GM21786 (cell line): ENCODE results near the gene KIZ.
"Not testable (repeated sequence)": the region's sequence is repeated elsewhere in the genome, so short reads cannot be mapped to it uniquely, and the experiment has no call there.

Source experiments
- ATAC-seq: cut with Tn5 transposase; IDR thresholded peaks from one replicate; pipeline ENCODE4 v1.9.1; 2021; ENCODE audit not compliant: unreplicated experiment

Gene KIZ

DNA sequence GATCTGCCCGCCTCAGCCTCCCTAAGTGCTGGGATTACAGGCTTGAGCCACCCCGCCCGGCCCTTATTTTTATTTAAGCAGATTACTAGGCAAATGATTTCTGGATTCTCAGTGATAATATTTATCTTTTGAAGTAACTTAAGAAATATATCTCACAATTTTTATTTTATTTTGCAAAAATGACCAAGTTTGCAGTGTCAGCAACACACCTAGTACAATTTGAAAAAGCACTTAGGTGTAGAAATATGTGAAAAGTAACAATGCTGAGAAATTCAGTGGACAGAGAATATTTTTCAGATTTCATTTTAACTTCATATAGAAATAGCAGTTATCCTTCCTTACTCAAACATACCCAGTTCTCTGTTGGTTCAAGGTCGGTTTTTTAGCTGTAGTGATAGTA, 98.3 kb downstream of the KIZ start:
- no peak for ATAC-seq

DNA sequence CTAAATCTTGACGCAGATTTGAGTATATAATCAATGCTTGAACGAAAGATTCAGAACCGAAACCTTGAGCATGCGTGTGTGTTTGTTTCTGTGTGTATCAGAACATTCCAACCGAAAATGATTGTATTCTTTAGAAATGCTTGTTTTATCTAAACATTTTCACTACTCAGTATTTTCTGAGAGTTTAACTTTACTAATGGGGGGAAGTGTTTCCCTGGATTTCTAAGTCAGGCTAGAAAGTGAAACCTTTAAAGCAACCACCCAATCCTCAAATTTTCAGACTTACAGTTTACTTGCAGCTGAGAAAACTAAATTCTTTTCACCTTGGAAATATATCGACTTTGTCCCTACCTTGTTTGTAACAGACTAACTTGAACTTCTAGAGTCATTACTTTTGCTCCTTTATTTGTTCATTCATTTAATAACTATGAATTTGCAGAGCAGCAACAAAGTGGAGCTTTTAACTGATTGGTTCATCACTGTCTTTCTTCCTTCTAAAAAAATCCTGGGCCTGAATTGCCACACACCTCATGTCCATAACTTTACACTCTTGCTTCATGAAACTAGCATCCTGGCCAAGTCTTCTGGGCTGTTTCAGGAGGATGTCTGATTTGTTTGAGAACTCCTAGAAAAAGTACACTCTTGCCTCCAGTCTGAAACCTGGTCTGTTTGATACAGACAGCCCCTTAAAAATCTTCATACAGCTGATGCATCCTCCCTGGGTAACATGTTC, 99.5 kb downstream of the KIZ start:
- no peak for ATAC-seq

DNA sequence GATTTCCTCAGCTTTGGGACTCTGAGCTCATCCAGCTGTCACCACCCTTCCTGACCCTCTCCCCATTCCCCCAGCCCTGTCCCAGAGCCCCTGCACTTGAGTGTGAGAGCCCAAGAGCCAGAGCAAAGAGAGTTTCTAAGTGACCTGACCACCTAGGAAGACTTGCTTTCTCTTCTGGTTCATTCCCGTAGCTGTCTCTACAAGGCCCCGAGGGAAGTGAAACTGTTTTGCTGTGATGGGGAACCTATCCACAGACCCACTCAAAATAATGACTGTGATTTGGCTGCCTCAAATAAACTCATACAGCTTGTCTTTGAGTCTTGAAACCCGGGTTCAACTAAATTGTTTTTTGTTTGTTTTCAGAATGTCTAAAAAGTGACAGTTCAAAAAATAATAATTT, 102.6 kb downstream of the KIZ start:
- peak; percentile 77 for ATAC-seq

DNA sequence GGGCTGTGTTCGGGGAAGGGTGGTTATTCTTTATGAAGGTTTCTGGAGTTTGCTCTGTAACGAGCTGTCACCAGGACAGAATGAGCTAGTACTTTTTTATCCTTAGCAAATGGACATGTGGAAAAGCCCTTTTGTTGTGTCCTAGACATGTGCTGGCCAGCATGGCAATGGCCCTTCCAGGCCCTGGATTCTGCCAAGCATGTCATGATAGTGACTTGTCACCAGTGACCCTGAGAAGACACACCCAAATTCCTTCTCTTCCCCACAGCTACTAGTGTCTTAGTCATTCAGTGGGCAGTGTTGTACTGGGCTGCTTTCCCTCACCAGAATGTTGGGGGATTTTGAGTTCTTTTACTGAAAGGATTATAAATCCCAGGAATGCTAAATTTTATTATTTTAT, 103.3 kb downstream of the KIZ start:
- ATAC-seq, result no peak

DNA sequence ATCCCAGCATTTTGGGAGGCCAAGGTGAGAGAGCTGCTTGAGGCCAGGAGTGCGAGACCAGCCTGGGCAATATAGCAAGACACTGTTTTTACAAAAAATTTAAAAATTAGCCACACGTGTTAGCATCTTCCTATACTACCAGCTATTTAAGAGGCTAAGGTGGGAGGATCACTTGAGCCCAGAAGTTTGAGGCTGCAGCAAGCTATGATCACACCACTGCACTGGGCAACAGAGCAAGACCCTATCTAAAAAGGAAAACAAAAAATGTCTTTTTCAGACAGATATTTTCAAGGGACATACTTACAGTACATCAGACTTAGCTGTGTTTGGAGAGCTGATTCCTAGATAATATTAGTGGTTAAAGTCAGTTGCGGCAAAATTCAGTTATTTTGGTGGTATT, 104.3 kb downstream of the KIZ start:
- ATAC-seq, result no peak

DNA sequence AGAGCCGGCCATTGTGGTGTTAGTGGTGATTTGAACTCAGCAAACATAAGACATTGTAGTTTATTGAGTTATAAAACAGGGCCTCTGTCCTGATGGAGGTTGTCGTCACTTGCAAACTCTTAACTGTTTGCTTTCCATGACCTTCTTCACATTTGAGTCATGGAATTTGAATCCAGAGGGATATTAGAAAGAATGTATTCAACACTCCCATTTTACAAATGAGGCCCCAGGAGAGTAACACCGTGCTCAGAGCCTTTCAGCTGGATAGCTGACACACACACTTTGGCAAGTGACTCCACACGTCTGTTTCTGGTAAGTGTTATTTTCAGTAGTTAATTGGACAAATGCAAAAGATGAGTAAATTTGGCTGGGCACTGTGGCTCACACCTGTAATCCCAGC, 104.8 kb downstream of the KIZ start:
- ATAC-seq, result no peak

DNA sequence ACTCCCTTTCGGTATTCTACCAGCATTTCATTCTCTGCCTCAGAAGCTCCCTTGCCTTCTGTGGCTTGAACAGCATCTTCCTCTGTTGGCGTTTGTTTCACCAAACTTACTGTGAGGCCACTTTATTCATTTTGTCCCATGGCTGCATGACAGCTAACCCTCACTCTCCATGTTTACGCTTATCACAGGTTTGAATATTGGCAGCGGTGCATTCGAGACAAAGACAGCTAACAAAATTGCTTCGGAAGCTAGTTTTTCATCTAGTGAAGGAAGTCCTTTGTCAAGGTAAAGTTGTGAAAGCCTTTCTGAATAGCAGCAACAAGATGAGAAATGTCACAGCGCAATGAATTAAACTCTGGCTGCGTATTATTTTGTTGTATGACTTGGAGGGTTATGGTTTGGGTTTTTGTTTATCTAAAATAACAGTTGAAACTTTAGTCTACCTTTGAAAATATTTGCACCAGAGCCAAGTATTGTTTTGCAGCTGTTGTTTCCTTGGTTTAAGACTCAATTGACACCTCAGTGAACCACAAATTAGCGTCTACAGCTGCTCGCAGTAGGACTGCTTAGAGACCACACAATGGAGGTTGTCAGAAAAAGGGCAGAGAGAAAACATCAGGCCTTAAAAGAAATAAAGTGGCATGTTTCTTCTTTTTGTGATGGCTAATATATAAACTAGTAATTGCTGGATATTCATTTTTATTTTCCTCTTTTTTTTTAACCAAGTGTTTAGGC, 106.8 kb downstream of the KIZ start:
- no peak for ATAC-seq

DNA sequence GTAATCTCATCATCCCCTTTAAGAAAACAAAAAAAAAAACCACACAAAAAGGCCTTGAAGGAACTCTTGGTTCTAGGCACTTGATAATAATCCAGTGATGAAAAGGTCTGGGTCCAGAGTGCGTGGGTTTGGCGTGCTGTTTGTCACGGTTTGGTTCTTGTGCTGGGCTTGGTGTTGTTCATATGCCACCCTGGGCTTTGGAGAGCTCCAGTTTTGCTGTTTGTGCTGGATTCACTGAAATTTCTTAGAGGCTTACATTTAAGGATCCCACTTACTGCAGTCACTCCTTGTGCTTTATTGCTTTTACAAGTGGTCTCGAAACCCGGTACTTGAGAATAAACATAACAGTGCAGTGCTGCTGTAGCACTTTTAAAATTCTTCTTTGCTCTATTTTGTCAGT, 108.4 kb downstream of the KIZ start:
- no peak for ATAC-seq

DNA sequence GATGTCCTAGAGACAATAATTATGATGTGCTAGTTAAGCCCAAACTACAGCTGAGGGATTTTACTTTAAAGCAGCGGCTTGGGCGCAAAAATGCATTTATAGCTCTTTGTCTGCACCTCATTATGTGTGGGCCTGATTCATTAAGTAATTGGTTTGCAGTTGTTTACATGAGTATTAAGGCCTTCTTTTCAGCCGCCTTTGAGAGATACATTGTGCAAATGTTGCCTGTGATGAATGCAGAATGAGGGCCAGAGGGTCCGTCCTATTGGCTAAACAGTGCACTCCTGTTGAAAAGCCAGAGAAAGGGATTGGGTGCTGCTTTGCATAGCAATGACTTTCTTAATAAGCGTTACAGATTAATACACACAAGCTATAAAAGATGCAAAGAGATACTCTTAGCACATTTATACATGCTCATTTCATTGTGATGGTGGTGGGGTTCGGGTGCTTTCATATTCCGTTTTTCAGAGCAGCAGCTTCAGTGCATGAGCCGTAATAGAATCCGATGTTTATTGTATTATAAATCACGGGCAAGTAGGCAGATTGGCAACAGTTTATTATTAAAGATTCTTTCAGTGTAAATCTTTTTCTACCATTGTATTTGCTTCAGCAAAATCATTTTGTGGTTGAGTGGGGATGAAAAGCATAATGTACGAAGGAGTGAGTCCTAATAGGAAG, 109.1 kb downstream of the KIZ start:
- ATAC-seq, result no peak

DNA sequence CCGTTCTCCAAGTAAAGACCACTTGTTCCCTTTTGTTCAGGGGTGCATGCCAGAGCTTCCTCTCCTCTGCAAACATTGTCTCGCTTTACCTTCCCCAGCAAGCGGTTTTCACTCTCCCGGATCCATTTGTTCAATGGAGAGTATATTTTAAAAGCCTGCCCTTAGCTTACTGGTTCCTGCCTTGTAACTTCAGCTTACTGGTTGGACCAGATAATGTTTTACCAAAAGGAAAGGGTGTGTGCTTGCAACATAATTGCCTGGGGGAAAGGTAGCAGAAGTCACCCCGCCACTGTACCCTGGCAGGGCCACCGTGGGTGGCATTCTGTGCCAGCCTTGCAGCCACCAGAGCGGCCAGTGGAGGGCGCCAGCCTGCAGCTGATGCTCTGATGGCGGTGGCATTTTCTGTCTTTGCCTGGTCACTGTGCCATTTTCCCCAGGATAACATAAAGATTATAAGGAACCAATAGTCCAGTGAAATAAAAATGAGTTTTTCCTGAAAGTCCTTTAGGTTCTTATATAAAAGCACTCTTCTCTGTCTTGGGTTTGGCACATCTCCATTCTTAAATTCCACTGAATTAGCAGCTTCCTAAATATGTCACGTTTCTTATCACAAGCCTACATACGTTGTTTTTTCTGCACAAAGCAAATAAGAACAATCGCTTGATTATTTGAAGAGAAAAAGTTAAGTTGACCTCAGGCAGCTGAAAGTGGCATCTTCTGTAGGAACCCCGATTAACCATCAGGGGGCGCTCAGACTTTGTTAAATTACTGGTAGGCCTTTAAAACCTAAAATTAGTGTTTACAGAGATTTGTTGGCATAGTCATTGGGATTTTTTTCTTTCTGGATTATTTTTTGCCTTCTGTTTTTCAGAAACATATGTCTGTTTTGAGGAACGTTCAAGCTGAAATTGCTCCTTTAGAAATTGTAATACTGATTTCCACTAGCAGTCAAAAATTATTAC, 109.9 kb downstream of the KIZ start:
- peak; percentile 50 for ATAC-seq

DNA sequence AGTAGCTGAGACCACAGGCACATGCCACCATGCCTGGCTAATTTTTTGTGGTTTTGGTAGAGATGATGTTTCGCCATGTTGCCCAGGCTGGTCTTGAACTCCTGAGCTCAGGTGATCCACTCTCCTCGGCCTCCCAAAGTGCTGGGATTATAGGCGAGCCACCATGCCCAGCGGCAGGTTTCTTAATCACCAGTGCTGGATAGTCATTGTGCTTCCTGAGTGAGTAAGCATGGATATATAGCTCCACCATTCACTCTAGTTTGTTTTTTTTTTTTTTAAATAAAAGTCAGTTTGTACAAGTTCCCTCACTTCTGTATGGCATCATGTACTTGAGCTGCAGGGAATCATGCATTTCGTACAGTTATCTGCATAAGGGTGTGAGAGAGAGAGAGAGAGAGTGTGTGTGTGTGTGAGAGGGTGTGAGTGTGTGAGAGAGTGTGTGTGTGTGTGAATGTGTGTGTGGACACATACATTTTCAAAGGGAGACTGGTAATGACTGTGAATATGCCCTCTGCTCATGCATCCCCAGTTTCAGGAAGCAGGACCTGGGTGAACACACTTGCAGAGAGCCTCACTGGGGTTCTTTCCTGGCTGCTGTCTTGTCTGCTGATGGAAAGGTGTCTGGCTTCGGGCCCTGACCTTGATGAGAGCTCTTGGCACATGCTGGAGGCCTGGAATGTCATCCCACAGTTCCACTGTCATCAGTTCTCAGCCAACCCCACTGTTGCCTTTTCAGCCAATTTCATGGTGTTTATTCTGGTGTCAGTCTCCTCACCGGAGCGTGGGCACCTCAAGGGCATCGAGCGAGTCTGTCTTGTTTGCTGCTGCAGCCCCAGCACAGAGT, 112.3 kb downstream of the KIZ start:
- no peak for ATAC-seq

DNA sequence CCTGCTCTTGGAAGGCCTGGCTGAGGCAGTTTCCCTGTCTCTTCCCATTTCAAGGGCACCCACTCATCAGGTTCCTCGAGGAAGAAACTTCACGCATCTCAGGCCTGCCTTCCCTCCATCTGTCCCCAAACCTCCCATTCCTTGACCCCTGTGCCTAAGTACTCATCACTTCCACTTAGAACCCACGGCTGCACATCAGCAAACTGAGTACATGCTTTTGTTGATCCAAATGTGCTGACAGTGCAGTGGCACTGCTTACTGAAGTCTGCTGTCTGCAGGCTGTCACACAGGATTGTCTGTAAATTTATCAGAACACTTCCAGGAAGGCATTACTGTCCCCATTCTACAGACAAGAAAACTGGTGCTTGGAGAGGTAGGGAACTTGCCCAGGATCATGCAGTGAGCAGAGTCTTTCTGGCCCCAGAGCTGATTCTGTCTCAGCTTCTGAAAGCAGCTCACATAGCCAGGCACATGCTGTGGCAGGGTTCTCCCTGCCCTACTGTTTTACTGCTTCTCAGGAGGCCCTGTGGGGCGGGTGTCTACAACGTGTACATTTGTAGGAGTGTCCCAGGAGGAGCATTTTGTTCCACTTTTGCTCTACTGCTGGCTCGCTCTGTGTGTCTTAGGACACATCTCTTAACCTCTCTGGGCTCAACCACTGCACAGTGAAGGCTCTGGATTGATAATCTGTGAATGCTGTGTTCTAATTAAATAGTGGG, 113.1 kb downstream of the KIZ start:
- ATAC-seq, result no peak

DNA sequence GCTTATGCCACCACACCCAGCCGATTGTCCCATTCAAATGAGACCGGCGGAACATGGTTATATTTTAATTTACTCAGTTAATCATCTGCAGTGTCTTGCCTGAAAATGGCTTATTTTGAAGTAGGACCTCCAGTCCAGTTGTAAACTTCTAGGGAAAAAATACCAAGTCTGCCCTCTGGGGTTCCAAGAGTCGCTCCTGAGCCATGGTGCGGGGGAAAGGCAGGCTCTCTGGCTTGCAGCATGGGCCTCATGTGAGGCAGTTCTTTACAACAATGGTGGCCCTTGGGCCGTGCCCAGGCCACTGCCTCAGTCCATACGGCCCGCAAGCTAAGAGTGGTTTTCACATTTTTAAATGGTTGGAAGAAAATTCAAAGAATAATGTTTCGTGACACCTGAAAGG, 114.5 kb downstream of the KIZ start:
- ATAC-seq, result no peak

DNA sequence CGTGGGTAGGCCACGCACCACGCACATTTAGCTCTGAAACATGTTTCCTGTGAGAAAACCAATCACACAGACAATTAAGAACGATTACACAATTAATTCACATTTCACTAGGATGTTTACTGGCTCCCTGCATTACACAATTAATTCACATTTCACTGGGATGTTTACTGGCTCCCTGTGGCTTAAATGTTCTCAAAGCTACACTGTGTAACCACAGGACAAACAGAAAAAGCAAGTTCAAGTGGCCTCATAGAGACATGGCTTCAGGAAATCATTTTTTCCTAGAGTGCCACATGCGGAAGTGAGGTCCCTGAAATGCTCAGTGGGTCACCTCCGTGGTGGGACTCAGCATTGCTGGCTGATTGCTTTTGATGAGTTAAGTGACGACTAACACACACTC, 115.5 kb downstream of the KIZ start:
- ATAC-seq, result no peak

DNA sequence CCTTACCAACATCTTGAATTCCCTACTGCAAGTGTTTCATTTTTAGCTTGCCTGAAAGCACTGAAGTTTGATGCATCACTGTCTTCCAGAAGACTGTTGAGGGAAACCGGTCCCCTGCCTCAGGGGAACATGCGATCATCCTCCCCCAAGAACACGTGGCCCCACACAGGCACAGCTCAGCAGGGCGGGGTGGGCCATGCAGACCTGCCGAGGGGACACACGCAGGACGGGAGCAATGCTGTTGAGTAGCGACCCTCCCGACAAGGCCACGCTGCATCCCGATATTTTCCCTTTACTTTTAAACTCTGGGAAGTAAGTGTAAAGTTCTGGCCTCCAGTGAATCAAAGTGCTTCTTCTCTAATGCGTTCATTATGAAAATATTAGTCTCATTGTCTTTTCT, 117.9 kb downstream of the KIZ start:
- ATAC-seq, result no peak

DNA sequence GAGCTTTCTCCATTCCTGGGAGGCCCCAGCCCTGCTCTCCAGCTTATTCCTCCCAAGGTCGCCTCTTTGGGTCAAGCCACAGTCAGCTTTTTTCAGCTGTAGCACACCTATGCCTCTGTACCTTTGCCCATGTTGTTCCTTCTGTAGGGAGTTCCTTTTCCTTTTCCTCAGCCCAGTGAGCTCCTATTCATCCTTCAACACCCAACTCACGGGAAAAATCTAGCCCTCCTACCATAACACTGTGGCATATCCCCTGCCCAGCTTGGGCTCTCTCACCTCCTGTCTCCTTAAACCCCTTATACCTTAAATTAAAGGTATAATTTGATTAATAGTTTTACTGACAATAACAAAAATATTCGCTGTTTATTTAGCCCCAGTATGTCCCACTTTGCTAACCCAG, 118.9 kb downstream of the KIZ start:
- ATAC-seq, result no peak

DNA sequence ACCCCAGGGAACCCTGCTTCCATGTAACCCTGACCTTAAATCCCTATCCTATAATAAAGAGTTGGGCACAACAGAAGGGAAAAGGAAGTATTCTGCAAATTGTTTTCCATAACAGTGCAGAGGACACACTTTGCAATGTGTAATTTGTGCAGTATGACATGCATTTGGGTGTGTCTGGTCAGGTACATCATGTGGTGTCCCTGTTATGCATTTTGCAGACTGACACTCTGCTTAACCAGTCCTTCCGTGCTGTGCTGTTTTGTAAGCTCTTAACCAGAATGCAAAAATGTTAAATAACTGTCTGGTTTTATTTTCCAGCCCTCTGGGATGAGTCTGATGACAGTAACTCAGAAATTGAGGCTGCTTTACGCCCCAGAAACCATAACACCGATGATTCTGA, 120.3 kb downstream of the KIZ start:
- no peak for ATAC-seq

DNA sequence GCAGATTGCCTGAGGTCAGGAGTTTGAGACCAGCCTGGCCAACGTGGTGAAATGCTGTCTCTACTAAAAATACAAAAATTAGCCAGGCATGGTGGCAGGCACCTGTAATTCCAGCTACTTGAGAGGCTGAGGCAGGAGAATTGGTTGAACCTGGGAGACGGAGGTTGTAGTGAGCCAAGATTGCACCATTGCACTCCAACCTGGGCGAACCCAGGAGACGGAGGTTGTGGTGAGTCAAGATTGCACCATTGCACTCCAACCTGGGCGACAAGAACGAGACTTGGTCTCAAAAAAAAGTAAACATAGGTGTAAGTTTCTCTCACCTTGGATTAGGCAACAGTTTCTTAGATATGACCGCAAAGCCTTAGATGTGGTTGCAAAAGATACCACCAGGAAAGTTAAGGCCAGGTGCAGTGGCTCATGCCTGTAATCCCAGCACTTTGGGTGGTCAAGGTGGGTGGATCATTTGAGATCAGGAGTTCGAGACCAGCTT, 121.8 kb downstream of the KIZ start:
- ATAC-seq, result not testable (repeated sequence)

DNA sequence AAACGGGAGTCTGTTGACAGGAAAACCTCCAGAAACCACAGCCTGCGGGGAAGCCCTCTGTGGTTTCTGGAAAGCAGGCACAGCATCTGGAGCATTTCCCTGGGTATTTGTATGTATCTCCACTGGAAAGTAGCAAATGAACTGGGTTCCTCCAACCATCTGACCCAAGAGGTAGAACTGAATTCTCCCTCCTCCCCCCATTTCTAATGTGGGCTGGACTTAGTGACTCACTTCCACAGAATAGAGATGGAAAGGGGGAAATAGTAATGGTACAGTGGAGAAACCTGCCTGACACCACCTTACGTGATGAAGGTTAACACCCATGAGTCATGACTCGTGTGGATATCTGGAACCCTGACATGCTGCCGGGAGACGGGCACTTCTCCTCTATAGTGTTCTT, 125.4 kb downstream of the KIZ start:
- no peak for ATAC-seq
